PC-9 (cell line): ENCODE measurements around the gene CTBP2.

Source experiments
- EZH2 ChIP-seq: fragments of 200-600 bp; sonication (generic); IDR thresholded peaks from 2 replicates; pipeline ENCODE4 v1.8.0; 2017; ENCODE audit warnings: antibody characterized with exemption, low read depth
- TF ChIP-seq, protein P1 (sequence below): fragments of 200-600 bp; sonication (generic); conservative IDR thresholded peaks from 2 replicates; pipeline ENCODE4 v1.6.1; 2017; ENCODE audit warnings: mixed run types, antibody characterized with exemption, mild to moderate bottlenecking, moderate library complexity

DNA sequence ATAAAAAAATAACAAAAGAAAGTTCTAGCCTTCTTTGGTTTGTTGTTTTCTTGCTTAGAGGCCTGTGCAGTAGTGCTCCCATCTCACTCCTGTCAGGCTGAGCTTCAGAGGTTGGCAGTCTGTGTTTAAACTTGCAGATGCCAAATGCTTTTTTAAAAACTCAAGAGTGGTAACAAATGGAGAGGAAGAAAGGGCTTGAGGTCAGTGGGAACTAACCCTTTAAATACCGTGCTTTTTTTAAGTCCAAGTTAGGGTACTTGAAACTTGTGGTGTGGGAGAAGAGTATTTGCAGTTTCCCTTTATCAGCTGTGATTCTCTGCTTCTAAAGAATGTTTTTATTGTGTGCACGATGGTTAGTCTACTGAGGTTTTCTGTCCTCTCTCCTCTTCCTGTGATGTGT lies 189.1 kb downstream of the CTBP2 start:
- TF ChIP-seq, protein P1, sequence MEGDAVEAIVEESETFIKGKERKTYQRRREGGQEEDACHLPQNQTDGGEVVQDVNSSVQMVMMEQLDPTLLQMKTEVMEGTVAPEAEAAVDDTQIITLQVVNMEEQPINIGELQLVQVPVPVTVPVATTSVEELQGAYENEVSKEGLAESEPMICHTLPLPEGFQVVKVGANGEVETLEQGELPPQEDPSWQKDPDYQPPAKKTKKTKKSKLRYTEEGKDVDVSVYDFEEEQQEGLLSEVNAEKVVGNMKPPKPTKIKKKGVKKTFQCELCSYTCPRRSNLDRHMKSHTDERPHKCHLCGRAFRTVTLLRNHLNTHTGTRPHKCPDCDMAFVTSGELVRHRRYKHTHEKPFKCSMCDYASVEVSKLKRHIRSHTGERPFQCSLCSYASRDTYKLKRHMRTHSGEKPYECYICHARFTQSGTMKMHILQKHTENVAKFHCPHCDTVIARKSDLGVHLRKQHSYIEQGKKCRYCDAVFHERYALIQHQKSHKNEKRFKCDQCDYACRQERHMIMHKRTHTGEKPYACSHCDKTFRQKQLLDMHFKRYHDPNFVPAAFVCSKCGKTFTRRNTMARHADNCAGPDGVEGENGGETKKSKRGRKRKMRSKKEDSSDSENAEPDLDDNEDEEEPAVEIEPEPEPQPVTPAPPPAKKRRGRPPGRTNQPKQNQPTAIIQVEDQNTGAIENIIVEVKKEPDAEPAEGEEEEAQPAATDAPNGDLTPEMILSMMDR, result no peak
- TF ChIP-seq EZH2, result no peak
